H1 (cell line): ENCODE measurements around the gene NOTCH4. TPM values are rescaled to one million over a fixed set of nuclear protein-coding genes. Genes with fewer than 3 reads are reported as not detected.

Experiments used
- BRCA1 ChIP-seq: IDR thresholded peaks from 2 replicates; pipeline ENCODE4 v1.6.1; 2012; ENCODE audit warnings: low read depth, low read length, improper control_type of control experiment
- CHD2 ChIP-seq: IDR thresholded peaks from 2 replicates; pipeline ENCODE4 v1.6.1; 2012; ENCODE audit warnings: low read length, improper control_type of control experiment
- CTBP2 ChIP-seq: IDR thresholded peaks from 2 replicates; pipeline ENCODE4 v1.7.0; 2011; ENCODE audit warnings: borderline replicate concordance, mild to moderate bottlenecking, moderate library complexity, mixed read lengths, low read length; ENCODE audit not compliant: insufficient read depth, insufficient read length
- EGR1 ChIP-seq: IDR thresholded peaks from 2 replicates; pipeline ENCODE4 v1.6.1; 2011; ENCODE audit warnings: low read depth, low read length, borderline replicate concordance
- EZH2 ChIP-seq: fragments of 200-600 bp; sonication (generic); IDR thresholded peaks from 2 replicates; pipeline ENCODE4 v1.7.1; 2012; ENCODE audit warnings: low read depth, mild to moderate bottlenecking, moderate library complexity, low read length, inconsistent platforms; ENCODE audit not compliant: severe bottlenecking
- HDAC6 ChIP-seq: IDR thresholded peaks from one replicate; pipeline ENCODE4 v1.7.1; 2012; ENCODE audit warnings: low read depth, mild to moderate bottlenecking, inconsistent platforms, low read length, moderate library complexity
- PHF8 ChIP-seq: fragments of 200-600 bp; sonication (generic); conservative IDR thresholded peaks from 2 replicates; pipeline ENCODE4 v1.7.1; 2012; ENCODE audit warnings: low read depth, mild to moderate bottlenecking, inconsistent platforms, low read length, moderate library complexity
- RNF2 ChIP-seq: fragments of 200-900, 300-1000 bp; sonication (generic); IDR thresholded peaks from 2 replicates; pipeline ENCODE4 v1.7.1; 2016; ENCODE audit warnings: borderline replicate concordance, low read depth, mild to moderate bottlenecking, antibody characterized with exemption, low read length; ENCODE audit not compliant: poor library complexity, severe bottlenecking; ENCODE audit errors: missing control alignments
- SIRT6 ChIP-seq: IDR thresholded peaks from one replicate; pipeline ENCODE4 v1.7.1; 2012; ENCODE audit warnings: low read length, inconsistent platforms
- SIX5 ChIP-seq: IDR thresholded peaks from 2 replicates; pipeline ENCODE4 v1.6.1; 2011; ENCODE audit warnings: mild to moderate bottlenecking, low read depth, low read length
- SP4 ChIP-seq: IDR thresholded peaks from 2 replicates; pipeline ENCODE4 v1.6.1; 2012; ENCODE audit warnings: low read length, inconsistent platforms
- TEAD4 ChIP-seq: IDR thresholded peaks from 2 replicates; pipeline ENCODE4 v1.6.1; 2012; ENCODE audit warnings: low read depth, low read length, inconsistent platforms, mixed read lengths
- polyA plus RNA-seq, 7 experiments: library from polyadenylated mRNA; depleted of rRNA in 3 of 7; stranded (reverse) in 5 of 7; unstranded in 2 of 7; fragments of >200 nt in 5 of 7; fragments of 200-250 nt in 2 of 7; gene quantifications; 1 replicate in 5 of 7; 2 replicates in 1 of 7; 4 replicates in 1 of 7; pipeline versions ENCODE4 v1.2.1 to v1.2.3, GENCODE V29; 2011 to 2013; ENCODE audit warnings: missing spikeins in 2 of 7, mixed read lengths in 2 of 7
- total RNA-seq: library from RNA; stranded (reverse); fragmentation: NEBNext Ultra II Directional; extraction: Animal tissue kit (Norgen Biotek cat#: 25700); gene quantifications from 2 replicates; pipeline ENCODE4 v1.2.1, GENCODE V29; 2021
- TF ChIP-seq, protein P1 (sequence below): IDR thresholded peaks from 2 replicates; pipeline ENCODE4 v1.6.1; 2012; ENCODE audit warnings: inconsistent platforms

Gene NOTCH4
- total and polyA plus RNA-seq, 2 of the 8 experiments (the other 6 are each of a cell fraction or from before 2014, with no cell fraction given) = 1.9 to 2.8 TPM

DNA sequence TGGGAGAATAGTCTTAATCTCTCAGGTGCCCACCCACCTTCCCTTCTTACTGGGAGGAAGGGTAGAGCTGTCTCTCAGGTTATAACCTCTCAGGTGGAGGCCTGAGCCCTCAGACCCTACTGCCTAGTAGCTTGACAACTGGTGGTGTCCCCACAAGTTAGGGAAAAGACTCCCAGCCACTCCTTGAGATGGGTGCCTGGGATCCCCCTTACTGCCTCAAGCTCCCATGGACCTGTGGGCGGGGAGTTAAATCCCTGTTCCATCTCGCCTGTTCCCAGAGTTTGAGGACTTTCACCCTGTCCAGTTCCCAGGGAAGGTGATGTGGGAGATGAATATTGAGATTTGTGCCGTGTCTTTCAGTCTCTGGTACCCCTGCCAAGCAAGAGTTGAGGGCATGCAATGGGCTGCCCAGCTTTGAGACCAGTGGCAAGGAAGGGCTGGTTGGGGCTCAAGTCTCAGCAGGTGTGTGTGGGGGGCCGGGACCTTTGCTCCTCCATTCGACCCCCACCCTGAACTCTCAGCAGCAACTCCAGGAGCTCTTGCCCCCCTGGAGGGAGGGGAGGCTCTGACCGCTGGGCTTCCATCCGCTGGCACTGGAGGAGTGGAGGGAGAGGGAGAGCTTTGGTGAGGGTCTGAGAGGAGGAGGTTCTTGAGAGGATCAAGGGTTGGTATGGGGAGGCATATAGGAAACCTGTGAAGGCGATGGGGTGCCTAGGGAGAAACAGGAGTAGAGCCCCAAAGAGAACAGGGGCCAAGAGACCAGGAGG, 32.8 kb downstream of the NOTCH4 start (continued):
- no peak for TF ChIP-seq EZH2
- no peak for TF ChIP-seq HDAC6
- no peak for TF ChIP-seq SP4
- TF ChIP-seq TEAD4 = no peak
- TF ChIP-seq SIRT6 = no peak
- no peak for TF ChIP-seq SIX5
- TF ChIP-seq, protein P1, sequence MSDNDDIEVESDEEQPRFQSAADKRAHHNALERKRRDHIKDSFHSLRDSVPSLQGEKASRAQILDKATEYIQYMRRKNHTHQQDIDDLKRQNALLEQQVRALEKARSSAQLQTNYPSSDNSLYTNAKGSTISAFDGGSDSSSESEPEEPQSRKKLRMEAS = no peak
- TF ChIP-seq CHD2 = no peak
- no peak for TF ChIP-seq CTBP2
- no peak for TF ChIP-seq RNF2
- TF ChIP-seq PHF8 = no peak
- TF ChIP-seq EGR1 = no peak
- TF ChIP-seq BRCA1 = no peak
